Ovary (tissue), 9 donors: Measurements from ENCODE around the gene LGR4. TPM values are rescaled to one million over a fixed set of nuclear protein-coding genes. Genes with fewer than 3 reads are reported as not detected.
A peak's percentile ranks its signal among the peaks of the same experiment; 100 is the strongest.

Experiments used
- DNase-seq, 5 donors: peaks; one replicate each; pipeline ENCODE4 v3.0.0-alpha.2; 2019 to 2020
- H3K27ac ChIP-seq, 2 donors: fragments of 200-600 bp; one replicate each; pipeline versions ENCODE4 v1.5.1 to v1.8.0; 2019 to 2022
- H3K27me3 ChIP-seq: fragments of 200-600 bp; one replicate; pipeline ENCODE4 v1.8.0; 2022
- H3K36me3 ChIP-seq: fragments of 200-600 bp; sonication (generic); one replicate; pipeline ENCODE4 v1.5.1; 2019
- H3K4me1 ChIP-seq: one replicate; pipeline ENCODE4 v1.8.1; 2013; ENCODE audit warnings: mild to moderate bottlenecking, moderate library complexity; ENCODE audit not compliant: insufficient read depth
- H3K4me3 ChIP-seq: fragments of 200-600 bp; sonication (generic); one replicate; pipeline ENCODE4 v1.5.1; 2017
- H3K9me3 ChIP-seq, 2 donors: fragments of 200-600 bp in 1 of 2; sonication (generic) in 1 of 2; one replicate each; pipeline versions ENCODE4 v1.5.1 to v1.8.1; 2013 to 2019; ENCODE audit warnings: mild to moderate bottlenecking in 1 of 2, moderate library complexity in 1 of 2
- EP300 ChIP-seq: sonication (generic); formaldehyde crosslinking; IDR thresholded peaks from one replicate; pipeline ENCODE4 v1.6.1; 2017; ENCODE audit warnings: antibody characterized with exemption
- POLR2A ChIP-seq: fragments of 450-650 bp; IDR thresholded peaks from one replicate; pipeline ENCODE4 v1.6.1; 2017; ENCODE audit warnings: antibody characterized with exemption, mild to moderate bottlenecking, moderate library complexity
- WGBS, 3 donors: extraction: QIAGEN DNeasy Blood & Tissue Kit in 1 of 3; methylation state at CpG; one replicate each; pipeline versions ENCODE4 v1.1.5 to v1.1.7; 2013 to 2017; 5-methylcytosine and 5-hydroxymethylcytosine counted together
- intact Hi-C, 4 donors: fragments of 100-400 bp; cut with DNase I; formaldehyde crosslinking; loops; one replicate each; pipeline versions ENCODE4 v1.11.0 to v1.15.1; 2022 to 2023
- polyA plus RNA-seq, 2 donors: library from polyadenylated mRNA; stranded (reverse); fragments of 200-250 nt in 1 of 2; fragments of 350-450 nt in 1 of 2; fragmentation: Illumina TruSeq in 1 of 2; extraction: RNeasy Lipid Tissue Mini Kit (QIAGEN cat#74804) in 1 of 2; gene quantifications; one replicate each; pipeline ENCODE4 v1.2.3, GENCODE V29; 2013 to 2014
- total RNA-seq, 7 donors: library from RNA; depleted of rRNA in 2 of 7; stranded (reverse); fragments of >200 nt in 2 of 7; fragmentation: NEBNext Ultra II Directional in 3 of 7; extraction: Animal tissue kit (Norgen Biotek cat#: 25700) in 3 of 7; gene quantifications; one replicate each; pipeline versions ENCODE4 v1.1.0 to v1.2.4, GENCODE V29; 2016 to 2023
- TF ChIP-seq, protein P1 (sequence below), 3 donors: fragments of 450-650 bp in 2 of 3; fragments of 200-600 bp in 1 of 3; IDR thresholded peaks; one replicate each; pipeline versions ENCODE4 v1.5.1 to v1.8.0; 2016 to 2022; ENCODE audit warnings: antibody characterized with exemption in 3 of 3, mild to moderate bottlenecking in 1 of 3
- donor health status: DM: no; HTN: no; CAD: no; lungs with moderate emphysema.
- donor health status: DM: no; HTN: no; CAD: no.
- donor health status: Bipolar disorder and iron deficiency.
- donor health status: DM: yes; HTN: yes; CAD: no.
- donor health status: DM: no; HTN: no; CAD: no.
- donor health status: DM: yes; HTN: yes; CAD: no.

Gene LGR4
- total and polyA plus RNA-seq, 9 donors: 15.3 to 51.1 (median 32.3) TPM

DNA sequence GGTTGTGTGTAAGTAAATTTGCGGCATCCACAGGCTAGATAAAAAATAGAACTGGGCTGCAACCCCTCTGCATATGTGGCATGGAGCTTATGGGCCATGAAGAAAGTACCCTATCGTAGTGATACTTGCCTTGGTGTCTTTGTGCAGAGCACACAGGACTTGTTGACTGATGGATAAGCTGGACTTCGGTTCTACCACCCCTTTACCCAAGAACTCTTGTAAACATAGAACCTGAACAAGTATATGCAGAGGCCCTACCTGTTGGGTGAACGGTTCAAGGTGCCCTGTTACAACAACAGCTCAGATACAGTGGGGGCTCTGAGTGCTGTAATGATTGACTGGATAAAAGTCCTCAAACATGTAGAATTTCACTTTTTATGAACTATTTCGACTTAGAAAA, 3.0 kb upstream of the LGR4 start:
- Histone ChIP-seq H3K4me1 (peaks cover 1% of the 10 kb centered on the region), H3K4me3 (no peak overlapping the region), H3K36me3 (no peaks in the 10 kb centered on the region), H3K27ac (no peak overlapping the region), H3K27me3 (no peaks in the 10 kb centered on the region), H3K9me3 (no peaks in the 10 kb centered on the region)
- no peak for DNase-seq
- WGBS, 3 donors: 94 to 97% (median 96%) methylated on average over 5 of the region's 5 CpGs
- TF ChIP-seq POLR2A (no peak), EP300 (no peak)
- TF ChIP-seq, protein P1, sequence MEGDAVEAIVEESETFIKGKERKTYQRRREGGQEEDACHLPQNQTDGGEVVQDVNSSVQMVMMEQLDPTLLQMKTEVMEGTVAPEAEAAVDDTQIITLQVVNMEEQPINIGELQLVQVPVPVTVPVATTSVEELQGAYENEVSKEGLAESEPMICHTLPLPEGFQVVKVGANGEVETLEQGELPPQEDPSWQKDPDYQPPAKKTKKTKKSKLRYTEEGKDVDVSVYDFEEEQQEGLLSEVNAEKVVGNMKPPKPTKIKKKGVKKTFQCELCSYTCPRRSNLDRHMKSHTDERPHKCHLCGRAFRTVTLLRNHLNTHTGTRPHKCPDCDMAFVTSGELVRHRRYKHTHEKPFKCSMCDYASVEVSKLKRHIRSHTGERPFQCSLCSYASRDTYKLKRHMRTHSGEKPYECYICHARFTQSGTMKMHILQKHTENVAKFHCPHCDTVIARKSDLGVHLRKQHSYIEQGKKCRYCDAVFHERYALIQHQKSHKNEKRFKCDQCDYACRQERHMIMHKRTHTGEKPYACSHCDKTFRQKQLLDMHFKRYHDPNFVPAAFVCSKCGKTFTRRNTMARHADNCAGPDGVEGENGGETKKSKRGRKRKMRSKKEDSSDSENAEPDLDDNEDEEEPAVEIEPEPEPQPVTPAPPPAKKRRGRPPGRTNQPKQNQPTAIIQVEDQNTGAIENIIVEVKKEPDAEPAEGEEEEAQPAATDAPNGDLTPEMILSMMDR (IDR thresholded peaks at IDR 0.05): no peak
- intact Hi-C loops: loop anchor here in 2 of 4 donors (10.0 kb wide), 1 partner anchor 81 kb away; no protein-coding TSS in a partner anchor

- WGBS, 3 donors: 1 to 7% (median 2%) methylated on average over 8 to 9 of the region's 9 CpGs
- Histone ChIP-seq H3K4me1 (peaks cover 5% of the 10 kb centered on the region), H3K27ac (no peak overlapping the region), H3K27me3 (no peaks in the 10 kb centered on the region), H3K9me3 (no peaks in the 10 kb centered on the region), H3K36me3 (no peaks in the 10 kb centered on the region), H3K4me3 (peak overlapping the region; percentile 77)
- TF ChIP-seq, protein P1 (IDR thresholded peaks at IDR 0.05): no peak
- TF ChIP-seq EP300 (no peak), POLR2A (no peak)
- DNase-seq: no peak
- intact Hi-C loops: loop anchor here in 2 of 4 donors (10.0 kb wide), 1 partner anchor 78 kb away; no protein-coding TSS in a partner anchor
These were observed 422 bp upstream of the LGR4 start for GRCh38 chr11:27473017-27473406.

- WGBS, 3 donors: 0 to 1% (median 0%) methylated on average over 31 to 72 of the region's 79 CpGs
- TF ChIP-seq, protein P1 (IDR thresholded peaks at IDR 0.05): no peak
- no peaks in the 10 kb centered on the region for H3K27me3 ChIP-seq
- H3K27ac ChIP-seq: peak overlapping the region; percentile 77 to 82
- intact Hi-C loops: loop anchor here in 2 of 4 donors (10.0 kb wide), 1 partner anchor 77 kb away; no protein-coding TSS in a partner anchor
- peak; percentile 29 to 59 (median 55) for DNase-seq
- peaks cover 5% of the 10 kb centered on the region for H3K4me1 ChIP-seq
- no peaks in the 10 kb centered on the region for H3K9me3 ChIP-seq
- H3K36me3 ChIP-seq: no peaks in the 10 kb centered on the region
- H3K4me3 ChIP-seq: peak overlapping the region; percentile 77
These were observed 797 bp downstream of the LGR4 start for GRCh38 chr11:27471589-27472397.

DNA sequence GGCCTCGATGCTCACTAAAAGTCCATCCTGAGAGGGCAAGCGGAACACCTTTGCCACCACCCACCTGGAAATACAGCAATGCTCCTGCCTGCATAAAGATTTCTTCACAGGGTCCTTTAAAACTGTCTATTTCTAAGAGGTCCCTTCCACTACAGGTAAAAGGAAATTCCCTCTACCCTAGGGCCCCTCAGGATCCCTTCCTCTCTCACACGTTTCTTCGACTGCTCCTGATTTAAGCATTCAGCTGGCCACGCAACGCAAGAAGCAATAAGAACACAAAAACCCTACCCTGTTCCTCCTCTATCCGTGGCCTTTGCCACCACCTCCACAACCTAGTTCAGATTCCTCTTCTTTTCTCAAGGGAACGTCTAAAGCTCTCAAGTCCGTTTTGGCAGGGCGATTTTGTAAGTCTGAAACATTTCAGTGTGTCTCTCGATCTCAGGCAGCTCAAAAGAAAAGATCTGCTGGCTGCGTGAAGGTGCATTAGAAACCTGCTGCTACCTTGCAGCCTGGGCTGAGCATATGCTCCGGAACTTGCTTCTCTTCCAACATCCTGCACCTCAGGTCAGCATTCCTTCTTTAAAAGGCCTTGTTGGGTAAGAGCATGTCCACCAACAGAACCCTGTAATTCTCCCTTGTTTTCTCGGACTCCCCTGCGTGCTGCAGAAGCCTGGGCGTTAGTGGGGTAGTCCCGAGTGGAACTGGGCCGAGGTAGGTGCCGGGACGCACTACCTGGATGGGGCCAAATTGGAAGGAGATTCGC, 1.6 kb downstream of the LGR4 start:
- Histone ChIP-seq H3K9me3 (no peaks in the 10 kb centered on the region), H3K36me3 (no peaks in the 10 kb centered on the region), H3K27ac (peak overlapping the region; percentile 77 to 82), H3K4me1 (peaks cover 5% of the 10 kb centered on the region), H3K4me3 (peak overlapping the region; percentile 77), H3K27me3 (no peaks in the 10 kb centered on the region)
- TF ChIP-seq POLR2A (no peak), EP300 (no peak)
- TF ChIP-seq, protein P1 (IDR thresholded peaks at IDR 0.05): no peak
- no peak for DNase-seq
- 9 to 16% (median 12%) methylated on average over 21 of the region's 21 CpGs for WGBS, 3 donors
- intact Hi-C loops: loop anchor here in 2 of 4 donors (10.0 kb wide), 1 partner anchor 76 kb away; no protein-coding TSS in a partner anchor
